NCI-H774 (cell line): ENCODE data around the gene AATK.

Source experiments
- DNase-seq: peaks from one replicate; lab custom pipeline; 2025; lab: John Stamatoyannopoulos, UW

Gene AATK

DNA sequence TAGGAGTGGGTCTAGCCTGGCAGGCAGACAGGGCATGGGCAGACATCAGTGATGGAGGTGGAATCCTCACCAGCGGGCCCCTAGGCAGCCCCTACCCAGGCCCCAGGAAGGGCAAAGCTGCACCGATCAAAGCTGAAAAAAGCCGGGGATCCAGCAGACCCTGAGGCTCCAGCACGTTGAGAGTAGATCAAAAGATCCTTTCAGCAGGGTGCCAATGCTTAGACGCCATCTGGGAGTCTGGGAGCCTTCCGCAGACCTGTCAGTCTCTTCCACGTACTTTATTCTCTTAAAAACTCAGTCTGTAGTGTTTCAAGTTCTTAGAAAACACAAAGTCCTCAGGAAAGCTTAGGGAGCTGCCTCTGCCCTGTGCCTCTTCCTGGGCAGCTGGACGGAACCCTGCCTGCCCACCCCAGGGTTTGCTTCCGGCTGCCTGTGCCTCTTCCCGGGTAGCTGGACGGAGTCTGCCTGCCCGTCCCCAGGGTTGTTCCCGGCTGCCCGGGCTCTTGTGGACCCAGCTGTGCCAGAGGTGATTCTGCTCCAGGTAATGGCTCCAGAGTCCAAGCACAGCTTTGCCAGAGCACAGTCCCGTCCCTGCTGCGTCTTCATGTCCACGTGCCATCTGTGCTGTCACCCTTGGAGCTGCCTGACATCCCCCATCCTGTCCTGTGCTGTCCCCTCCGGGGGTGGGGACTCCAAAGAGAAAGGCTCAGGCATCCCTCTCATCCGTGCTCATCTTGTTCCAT, 51.5 kb downstream of the AATK start:
- DNase-seq, result no peak

DNA sequence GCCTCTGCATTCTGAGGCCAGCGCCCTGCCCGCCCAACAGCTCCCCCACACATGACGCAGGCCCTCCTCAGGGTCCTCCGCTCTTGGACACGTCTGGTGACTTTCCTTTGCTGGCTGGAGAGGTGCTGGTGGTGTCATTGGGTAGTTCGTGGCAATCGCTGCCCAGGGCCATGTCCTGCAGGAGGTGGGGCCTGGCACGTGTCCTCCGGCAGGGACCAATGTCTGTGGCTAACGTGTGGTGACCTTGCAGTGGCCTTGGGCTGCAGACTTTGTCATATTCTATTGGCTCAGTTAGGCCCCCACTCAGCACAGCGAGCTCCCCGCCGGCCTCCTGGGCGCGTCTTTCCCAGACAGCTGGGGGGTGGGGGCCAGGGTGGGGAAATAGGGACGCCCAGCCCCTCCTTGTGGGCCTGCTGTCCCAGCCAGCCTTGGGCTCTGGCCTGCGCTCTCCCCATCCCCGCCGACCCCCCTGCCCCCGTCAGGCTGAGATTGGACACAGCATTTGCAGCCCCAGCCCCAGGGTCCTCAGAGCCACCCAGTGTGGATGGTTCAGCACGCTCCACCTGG, 52.8 kb downstream of the AATK start:
- DNase-seq, result no peak

DNA sequence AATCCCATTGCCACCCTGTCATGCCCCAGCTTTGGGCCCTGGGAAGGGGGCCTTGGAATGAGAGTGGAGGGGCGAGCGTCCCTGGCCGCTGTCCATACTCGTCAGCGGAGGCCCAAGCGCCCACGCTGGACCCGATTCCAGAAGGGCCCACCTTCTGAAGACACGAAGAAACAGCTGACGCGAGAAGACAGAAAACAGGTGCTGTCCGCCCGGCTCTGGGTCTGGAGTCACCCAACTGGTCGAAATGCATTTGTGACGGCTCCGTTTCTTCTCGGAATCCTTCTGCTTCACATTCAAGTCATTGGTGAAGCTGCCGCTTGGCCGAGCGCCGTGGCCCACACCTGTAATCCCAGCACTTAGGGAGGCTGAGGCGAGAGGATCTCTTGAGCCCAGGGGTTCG, 53.6 kb downstream of the AATK start:
- no peak for DNase-seq

DNA sequence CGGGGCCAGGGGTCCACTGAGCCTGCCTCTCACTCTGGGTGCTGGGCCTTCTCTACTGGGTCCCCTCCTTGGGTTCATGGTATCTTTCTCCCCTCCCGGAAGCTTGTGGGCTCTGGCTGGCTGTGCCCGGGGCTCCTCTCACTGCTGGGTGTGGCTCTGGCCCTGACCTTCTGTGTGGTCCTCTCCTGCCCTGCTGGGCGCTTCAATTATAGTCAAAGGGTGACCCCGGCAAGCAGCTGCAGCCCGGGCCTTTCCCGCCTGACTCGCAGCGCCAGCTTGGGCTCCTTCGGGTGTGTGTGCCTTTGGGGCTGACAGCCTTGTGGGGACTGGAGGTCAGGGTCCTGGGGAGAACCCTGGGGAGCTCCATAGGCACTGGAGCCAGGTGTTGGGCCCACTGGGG, 55.0 kb downstream of the AATK start:
- DNase-seq, result no peak

DNA sequence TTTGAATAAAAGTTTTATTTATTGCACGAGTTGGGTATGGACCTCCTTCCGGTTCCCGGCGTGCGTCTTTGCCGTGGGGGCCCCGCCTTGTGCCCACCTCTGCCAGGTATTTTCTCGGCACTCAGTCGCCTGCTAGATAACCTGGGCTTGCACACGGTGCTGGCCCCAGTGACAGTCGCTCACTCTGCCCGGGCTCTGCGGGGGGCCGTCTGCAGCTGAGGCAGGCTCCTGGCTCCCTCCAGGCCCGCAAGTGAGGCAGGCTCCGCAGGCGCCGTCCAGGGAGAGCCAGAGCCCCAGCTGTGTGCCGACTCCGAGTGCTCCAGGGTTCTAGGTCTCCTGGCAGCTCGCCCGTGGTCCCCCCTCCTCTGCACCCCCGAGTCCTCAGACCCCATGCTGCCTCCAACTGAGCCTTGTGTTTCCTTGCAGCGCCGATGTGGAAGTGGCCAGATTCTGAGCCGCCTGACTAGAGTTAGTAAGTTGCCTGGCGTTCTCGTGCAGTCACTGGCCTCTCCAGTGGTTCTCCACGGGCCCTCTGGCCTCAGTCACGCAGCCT, 55.5 kb downstream of the AATK start:
- no peak for DNase-seq

DNA sequence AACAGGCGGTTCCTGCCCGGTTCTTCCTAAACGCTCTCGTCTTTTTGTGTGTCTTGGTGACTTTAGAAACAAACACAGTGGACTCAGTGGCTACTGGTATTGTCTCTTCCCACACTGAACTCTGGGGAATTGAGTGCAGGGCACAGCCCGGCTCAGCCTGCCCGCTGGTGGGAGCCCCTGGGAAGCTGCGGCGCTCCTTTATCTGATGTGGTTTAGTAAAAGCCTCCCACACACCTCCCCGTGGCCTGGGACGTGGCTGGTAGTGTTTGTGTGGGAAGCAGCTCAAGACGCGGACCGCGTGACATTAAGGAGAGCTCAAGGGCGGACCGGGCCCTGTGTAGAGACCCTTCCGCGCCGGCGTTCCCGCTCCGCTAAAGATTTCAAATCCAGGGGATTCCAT, 56.1 kb downstream of the AATK start:
- DNase-seq, result no peak

DNA sequence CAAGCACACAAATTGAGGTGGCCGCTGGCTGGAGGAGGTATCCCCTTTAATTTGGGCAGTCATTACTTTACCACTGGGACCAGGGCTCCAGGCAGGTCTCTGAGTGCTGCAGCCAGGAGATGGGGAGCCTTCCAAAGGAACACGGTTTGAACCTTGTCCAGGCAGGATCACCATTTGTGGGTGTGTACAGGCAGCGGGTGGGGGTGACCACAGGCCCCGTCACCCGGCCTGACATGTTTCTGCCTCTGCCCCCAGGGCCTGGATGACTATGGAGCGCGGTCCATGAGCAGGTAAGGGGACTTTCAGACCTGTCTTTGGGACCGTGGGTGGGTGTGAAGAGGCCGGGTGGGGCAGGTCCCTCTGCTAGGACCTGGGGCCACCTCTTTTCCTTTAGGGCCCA, 57.8 kb downstream of the AATK start:
- DNase-seq, result no peak

DNA sequence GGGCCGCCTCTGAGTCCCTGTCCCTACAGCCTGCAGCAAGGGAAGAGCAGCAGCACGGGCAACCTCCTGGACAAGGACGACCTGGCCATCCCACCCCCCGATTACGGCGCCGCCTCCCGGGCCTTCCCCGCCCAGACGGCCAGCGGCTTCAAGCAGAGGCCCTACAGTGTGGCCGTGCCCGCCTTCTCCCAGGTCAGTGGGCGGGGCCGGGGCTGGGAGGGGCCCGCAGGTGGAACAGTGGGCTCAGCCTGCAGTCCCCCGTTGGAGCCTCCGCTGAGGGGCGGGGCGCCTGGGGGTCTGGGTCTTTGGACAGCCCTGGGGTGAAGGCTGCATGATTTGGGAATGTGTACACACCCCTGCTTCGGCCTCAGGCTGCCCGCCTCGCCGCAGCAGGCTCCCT, 59.3 kb downstream of the AATK start:
- no peak for DNase-seq

DNA sequence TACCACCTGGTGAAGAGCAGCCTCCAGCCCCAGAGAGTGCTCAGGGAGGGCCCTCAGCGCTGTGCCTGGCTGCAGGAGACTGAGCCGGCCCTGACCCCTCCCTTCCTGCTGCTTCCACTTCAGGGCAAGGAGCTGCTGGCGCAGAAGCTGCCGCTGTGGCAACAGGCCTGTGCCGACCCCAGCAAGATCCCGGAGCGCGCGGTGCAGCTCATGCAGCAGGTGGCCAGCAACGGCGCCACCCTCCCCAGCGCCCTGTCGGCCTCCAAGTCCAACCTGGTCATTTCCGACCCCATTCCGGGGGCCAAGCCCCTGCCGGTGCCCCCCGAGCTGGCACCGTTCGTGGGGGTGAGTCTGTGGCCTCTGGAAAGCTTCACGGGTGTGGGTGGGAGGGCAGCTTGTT, 62.6 kb downstream of the AATK start:
- DNase-seq, result no peak

DNA sequence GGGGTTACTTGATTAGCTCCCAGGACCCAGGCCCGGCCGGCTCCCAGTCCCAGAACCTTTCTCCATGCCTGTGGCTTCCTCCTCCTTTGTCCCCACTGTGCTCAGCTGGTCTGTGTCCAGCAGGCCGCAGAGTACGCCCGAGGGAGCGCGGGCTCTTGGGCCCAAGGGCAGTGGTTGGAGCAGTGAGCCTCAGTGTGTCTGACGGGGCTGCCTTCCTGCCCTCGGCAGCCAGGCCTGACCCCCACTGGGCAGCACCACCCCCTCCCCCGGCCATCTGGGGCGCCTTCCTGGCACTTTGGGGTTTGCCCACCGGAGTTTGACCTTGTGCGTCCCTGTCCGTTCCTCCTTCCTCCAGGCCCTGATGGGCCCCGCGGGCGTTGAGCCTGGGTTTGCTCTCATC, 63.2 kb downstream of the AATK start:
- DNase-seq, result no peak

DNA sequence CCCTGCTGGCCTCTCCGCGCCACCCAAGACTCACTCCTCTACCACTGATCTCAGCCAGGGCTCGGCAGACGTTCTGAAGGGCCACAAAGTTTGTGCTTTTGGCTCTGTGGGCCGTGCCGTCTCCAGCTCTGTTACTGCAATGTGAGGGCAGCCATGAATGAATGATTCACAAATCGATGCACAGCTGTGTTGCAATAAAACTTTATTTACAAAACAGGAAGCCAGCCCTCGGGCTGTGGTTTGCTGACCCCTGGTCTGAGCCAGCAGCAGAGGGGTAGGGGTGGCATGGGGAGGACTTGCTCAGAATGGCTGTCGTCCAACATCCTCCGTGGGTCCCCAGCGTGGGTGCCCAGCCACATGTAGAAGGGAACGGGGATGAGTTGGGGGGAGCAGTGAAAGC, 63.7 kb downstream of the AATK start:
- DNase-seq, result no peak

DNA sequence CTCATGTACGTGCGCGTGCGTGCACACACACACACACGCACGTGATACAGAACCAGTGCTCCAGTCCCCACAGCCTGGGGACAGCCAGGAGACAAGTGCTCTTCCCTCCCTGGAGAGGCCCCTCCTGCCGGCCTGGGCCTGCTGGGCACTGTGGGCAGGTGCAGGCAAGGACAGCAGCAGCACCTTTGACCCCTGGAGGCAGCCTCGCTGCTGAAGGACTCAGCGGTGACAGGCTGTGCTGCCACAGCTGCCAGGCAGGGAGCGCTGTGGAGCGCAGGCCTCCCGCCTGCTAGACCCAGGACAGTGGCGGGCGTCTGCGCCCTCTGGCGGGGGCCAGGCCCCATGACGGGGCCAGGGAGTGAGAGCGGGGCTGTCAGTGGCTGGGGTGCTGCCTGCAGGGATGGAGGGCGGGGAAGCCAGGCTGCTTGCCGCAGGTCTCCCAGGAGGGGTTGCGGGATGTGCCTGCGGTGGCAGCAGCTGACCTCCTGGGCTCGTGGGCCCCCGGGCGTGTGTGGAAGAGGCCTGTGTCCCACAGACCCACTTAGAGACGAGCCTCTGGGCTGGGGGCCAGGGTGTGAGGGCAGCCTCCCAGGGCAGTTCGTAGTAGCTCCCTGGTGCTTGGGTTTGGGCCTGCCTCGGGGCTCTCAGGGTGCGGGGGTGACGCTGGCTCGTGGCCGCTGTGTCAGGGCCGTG, 64.3 kb downstream of the AATK start:
- peak; percentile 88 for DNase-seq

DNA sequence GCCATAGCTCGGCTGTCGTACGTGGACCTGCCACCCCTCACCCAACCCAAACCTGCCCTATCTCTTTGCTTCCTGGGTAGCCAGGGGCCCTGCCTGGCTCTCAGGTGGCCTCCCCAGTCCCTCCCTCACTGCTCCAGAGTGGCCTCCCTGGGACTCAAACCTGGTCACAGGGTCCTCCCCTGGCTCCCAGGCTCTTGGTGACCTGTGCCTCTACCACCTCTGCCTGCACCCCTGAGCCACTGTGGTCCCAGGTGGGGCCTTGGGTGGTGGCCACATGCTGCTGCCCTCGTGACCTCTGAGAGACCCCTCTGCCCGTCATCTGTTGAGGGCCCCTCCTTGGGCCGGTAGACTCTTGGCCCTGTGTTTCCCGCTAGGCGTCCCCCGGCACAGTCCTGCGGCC, 65.4 kb downstream of the AATK start:
- no peak for DNase-seq

DNA sequence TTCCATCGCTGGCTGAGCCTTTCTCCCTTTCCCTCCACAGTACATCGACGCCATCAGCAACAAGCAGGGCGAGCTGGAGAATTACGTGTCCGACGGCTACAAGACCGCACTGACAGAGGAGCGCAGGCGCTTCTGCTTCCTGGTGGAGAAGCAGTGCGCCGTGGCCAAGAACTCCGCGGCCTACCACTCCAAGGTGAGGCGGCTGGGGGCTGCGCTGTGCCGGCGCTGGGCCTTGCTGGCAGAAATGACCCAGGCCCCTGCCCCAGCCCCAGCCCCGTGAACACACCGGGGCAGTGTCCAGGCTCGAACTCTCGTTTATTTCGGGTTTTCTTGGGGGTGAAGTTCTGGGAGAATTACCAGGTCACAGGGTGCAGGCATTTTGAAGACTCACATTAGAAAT, 66.1 kb downstream of the AATK start:
- no peak for DNase-seq

DNA sequence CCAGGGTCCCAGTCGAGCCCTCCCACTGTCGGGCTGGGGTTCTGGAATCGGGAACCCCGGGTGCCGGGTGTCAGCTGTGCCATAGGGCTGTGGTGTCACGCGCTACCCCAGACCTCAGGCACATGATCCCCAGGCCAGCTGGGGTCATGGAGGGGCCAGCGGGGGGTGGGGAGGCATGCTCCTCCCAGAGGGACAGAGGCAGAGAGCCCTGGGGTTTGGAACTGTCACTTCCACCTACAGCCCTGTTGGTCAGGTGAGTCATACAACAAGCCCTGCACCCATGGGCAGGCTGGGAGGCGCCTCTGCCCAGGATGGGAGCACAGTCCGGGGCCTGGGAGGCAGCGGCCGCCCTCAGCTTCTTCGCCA, 68.1 kb downstream of the AATK start:
- DNase-seq, result no peak

DNA sequence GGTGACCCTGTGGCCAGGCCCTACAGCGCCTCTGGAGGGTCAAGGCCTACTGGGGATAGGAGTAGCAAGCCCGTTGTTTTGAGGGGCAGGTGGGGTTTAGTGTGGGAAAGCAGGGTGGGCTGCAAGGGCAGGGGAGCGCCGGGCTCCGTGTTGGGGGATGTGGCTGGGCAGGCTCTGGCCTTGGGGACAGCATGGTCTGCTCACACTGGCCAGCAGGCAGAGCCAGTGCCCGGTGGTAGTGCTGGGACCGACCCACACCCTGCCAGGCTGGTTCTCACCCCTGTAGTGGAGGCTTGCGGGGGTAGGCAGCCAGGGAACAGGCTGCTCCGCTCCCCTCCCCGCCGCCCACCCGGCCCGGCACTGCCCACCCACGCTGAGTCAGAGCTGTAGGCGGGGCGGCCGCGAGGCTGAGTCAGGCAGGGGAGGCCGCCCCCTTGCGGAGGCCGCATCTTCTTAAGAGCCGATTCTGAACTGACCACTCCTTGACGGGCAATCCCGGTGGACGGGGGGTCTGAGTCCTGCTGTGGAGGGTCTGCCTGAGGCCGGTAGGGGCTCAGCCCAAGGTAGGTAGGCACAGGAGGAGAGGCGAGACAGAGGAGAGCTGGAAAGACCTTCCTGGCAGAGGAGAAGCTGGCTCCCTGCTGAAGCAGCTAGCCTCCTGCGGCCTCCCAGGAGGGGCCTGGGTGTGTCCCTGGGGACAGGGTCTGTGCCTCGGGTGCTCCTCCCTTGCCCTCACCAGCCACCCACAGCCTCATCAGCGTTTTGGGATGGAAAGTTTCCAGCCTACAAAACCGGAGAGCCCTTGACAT, 68.7 kb downstream of the AATK start:
- DNase-seq, result no peak

DNA sequence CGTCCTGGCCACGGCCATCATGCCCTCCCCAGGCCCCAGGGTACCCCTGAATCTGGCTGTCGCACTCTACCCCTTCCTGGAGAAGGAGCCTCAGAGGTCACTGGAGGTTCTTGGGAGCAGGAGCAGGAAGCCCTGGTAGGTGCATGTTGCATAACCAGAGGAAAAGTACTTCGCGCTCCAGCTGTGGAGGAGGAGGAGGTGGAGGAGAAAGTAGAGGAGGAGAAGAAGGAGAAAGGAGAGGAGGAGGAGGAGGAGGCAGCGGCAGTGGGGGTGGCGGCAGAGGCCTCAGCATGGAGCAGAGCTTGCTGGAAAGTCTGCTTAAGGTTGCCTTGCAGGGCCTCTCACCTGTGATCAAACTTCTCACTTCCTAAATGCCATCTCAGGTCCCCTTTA, 69.3 kb downstream of the AATK start:
- DNase-seq, result no peak

DNA sequence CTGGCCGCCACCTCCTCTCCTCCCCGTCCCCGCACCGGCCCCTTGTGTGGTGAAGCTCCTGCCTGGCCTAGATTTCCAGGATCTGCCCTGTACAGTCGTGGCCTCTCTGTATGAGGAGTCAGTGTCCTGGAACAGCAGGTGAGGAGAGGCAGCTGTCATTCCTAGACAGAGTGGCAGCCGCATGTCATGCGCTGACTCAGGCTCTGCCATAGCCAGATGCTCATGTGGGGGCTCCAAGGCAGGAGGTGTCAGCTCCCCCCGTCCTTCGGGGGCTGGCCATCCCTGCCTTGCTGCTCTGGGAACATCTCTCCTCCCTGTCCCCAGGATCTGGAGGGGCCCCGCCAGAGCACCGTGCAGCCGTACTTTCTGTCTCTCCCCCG, 70.6 kb downstream of the AATK start:
- no peak for DNase-seq

DNA sequence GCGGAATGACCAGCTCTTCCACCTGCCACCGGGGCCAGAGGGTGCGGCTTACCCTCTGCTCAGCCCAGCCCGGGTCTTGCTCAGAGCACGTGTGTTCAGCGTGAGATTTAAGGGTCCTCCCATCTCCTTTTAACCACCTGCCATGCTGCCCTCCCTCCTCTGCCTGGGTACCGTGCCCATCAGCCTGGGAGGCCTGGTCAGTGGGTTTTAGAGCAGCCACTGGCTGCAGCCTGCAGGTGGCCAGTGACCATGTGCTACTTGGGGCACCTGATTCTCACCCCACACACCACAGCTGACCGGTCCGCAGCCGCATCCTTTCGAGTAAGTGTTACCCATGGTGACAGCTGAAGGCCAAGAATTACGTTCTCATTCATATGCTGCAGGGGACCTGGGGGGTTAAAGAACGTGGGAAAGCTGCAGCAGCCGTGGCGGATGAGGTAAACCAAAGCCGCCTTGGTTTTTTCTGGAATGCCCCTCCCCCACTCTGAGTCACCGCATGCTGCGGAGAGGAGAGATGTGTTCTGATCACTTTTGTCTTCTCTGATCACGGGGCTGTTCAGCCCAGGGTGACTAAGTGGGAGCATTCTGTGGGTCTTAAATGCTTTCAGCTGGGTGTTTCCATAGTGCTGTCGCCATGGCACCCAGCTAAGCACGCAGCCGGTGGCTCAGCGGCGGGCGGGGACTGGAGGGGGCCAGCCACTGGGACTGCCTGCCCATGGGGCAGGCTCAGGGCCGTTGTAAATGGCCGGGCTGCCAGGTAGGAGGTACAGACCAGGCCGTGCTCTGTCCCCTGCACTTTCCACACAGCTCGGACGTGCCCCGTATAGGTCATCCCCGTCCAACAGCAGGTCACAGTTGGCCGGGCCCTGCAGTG, 71.3 kb downstream of the AATK start:
- DNase-seq, result peak; percentile 85

DNA sequence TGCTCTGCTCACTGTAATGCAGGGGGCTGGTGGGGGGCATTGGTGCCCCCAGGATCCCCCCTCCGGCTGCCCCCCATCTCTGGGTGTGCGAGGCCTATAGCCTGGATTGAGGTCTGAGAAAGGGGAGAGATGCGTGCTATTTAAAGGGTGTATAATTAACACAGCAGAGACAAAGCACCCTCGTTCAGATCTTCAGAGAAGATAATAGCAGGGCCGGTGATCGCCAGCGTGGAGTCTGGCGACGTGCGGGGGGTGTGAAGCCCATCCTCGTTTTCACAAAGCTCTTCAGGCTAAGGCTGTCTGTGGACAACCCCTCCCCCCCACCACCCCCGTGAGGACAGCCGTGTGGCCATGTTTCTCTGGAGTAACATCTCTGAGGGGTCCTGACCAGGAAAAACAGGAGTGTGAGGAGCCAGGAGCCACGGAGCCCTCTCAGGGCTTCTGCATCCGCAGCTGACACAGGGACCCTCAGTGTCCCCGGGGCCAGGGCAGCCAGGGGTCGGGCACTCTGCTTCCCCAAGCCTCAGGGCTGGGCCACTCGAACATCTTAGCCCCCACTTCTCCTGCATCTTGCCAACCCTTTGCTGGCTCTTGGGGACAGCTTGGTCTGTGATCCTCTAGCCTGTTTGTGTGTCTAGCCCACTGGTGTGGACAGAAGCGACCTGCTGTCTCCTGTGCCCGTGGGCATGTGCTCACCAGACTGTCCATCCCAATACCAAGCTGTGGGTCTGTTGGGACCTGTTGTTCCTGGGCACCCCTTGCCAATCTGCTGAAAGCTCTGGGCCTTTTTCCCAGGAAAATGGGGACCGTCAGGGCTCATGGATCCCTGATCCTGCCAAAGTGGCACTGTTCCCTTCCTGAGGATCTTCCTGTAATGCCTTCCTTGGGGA, 72.2 kb downstream of the AATK start:
- DNase-seq, result no peak
